SK-N-SH treated with all-trans-retinoic acid at 6 μM for 48 hours (cell line): Measurements from ENCODE around the gene HP1BP3.

Experiments used
- ATAC-seq: fragments of 200-7000 bp; cut with Tn5 transposase; 3 replicates; pipeline ENCODE4 v1.9.1; 2020; ENCODE audit warnings: mild to moderate bottlenecking, moderate library complexity
- BACH2 ChIP-seq: fragments of 250-450 bp; sonication (Bioruptor Pico); IDR thresholded peaks from 2 replicates; pipeline ENCODE4 v1.9.0; 2021; ENCODE audit warnings: mild to moderate bottlenecking, borderline replicate concordance
- CREB5 ChIP-seq: fragments of 250-450 bp; sonication (Bioruptor Pico); IDR thresholded peaks from 2 replicates; pipeline ENCODE4 v1.5.1; 2020; ENCODE audit warnings: low read depth, mild to moderate bottlenecking, moderate library complexity
- CSDC2 ChIP-seq: fragments of 250-450 bp; sonication (Bioruptor Pico); IDR thresholded peaks from 2 replicates; pipeline ENCODE4 v1.5.0; 2020; ENCODE audit warnings: mild to moderate bottlenecking, moderate library complexity
- CSRNP3 ChIP-seq: fragments of 250-450 bp; sonication (Bioruptor Pico); IDR thresholded peaks from 2 replicates; pipeline ENCODE4 v1.5.1; 2021; ENCODE audit warnings: mild to moderate bottlenecking, moderate library complexity
- ESRRG ChIP-seq: fragments of 250-450 bp; sonication (Bioruptor Pico); IDR thresholded peaks from 2 replicates; pipeline ENCODE4 v1.6.1; 2021; ENCODE audit warnings: mild to moderate bottlenecking
- GLIS3 ChIP-seq: fragments of 250-450 bp; sonication (Bioruptor Pico); IDR thresholded peaks from 2 replicates; pipeline ENCODE4 v1.5.0; 2020; ENCODE audit warnings: mild to moderate bottlenecking, moderate library complexity
- ISL1 ChIP-seq: fragments of 250-450 bp; sonication (Bioruptor Pico); IDR thresholded peaks from 2 replicates; pipeline ENCODE4 v2.1.2; 2022; ENCODE audit warnings: mild to moderate bottlenecking, moderate library complexity
- OSR1 ChIP-seq: fragments of 250-450 bp; sonication (Bioruptor Pico); IDR thresholded peaks from 2 replicates; pipeline ENCODE4 v1.8.0; 2022; ENCODE audit warnings: moderate library complexity, mild to moderate bottlenecking, inconsistent platforms
- PATZ1 ChIP-seq: fragments of 250-450 bp; sonication (Bioruptor Pico); IDR thresholded peaks from 2 replicates; pipeline ENCODE4 v1.8.0; 2020; ENCODE audit warnings: mild to moderate bottlenecking, moderate library complexity, borderline replicate concordance
- POU6F1 ChIP-seq: fragments of 250-450 bp; sonication (Bioruptor Pico); IDR thresholded peaks from 2 replicates; pipeline ENCODE4 v1.8.0; 2021; ENCODE audit warnings: low read depth, mild to moderate bottlenecking, moderate library complexity, borderline replicate concordance
- PPARA ChIP-seq: fragments of 250-450 bp; sonication (Bioruptor Pico); IDR thresholded peaks from 2 replicates; pipeline ENCODE4 v1.5.0; 2020; ENCODE audit warnings: mild to moderate bottlenecking, borderline replicate concordance
- RARB ChIP-seq: fragments of 250-450 bp; sonication (Bioruptor Pico); IDR thresholded peaks from 2 replicates; pipeline ENCODE4 v1.8.0; 2021; ENCODE audit warnings: mild to moderate bottlenecking, moderate library complexity
- SNAI2 ChIP-seq: fragments of 250-450 bp; sonication (Bioruptor Pico); IDR thresholded peaks from 2 replicates; pipeline ENCODE4 v1.5.0; 2020; ENCODE audit warnings: mild to moderate bottlenecking, moderate library complexity
- TCF4 ChIP-seq: fragments of 250-450 bp; sonication (Bioruptor Pico); IDR thresholded peaks from 2 replicates; pipeline ENCODE4 v1.8.0; 2021; ENCODE audit warnings: mild to moderate bottlenecking, moderate library complexity, borderline replicate concordance
- TOX ChIP-seq: fragments of 250-450 bp; sonication (Bioruptor Pico); IDR thresholded peaks from 2 replicates; pipeline ENCODE4 v1.8.0; 2021; ENCODE audit warnings: mild to moderate bottlenecking, moderate library complexity, borderline replicate concordance
- TSHZ2 ChIP-seq: fragments of 250-450 bp; sonication (Bioruptor Pico); IDR thresholded peaks from 2 replicates; pipeline ENCODE4 v1.5.0; 2020; ENCODE audit warnings: mild to moderate bottlenecking, moderate library complexity
- ZC3H10 ChIP-seq: fragments of 250-450 bp; sonication (Bioruptor Pico); IDR thresholded peaks from 2 replicates; pipeline ENCODE4 v1.5.1; 2021; ENCODE audit warnings: mild to moderate bottlenecking, moderate library complexity
- ZFP3 ChIP-seq: fragments of 250-450 bp; sonication (Bioruptor Pico); IDR thresholded peaks from 2 replicates; pipeline ENCODE4 v1.5.0; 2020; ENCODE audit warnings: mild to moderate bottlenecking, moderate library complexity
- ZFP30 ChIP-seq: fragments of 450-650 bp; formaldehyde crosslinking; IDR thresholded peaks from 2 replicates; pipeline ENCODE4 v1.5.0; 2022; ENCODE audit warnings: mild to moderate bottlenecking, moderate library complexity
- ZNF565 ChIP-seq: fragments of 450-650 bp; formaldehyde crosslinking; conservative IDR thresholded peaks from 2 replicates; pipeline ENCODE4 v1.5.0; 2020; ENCODE audit warnings: low read depth, mild to moderate bottlenecking, moderate library complexity
- ZNF70 ChIP-seq: fragments of 450-650 bp; formaldehyde crosslinking; IDR thresholded peaks from 2 replicates; pipeline ENCODE4 v1.5.0; 2020; ENCODE audit warnings: mild to moderate bottlenecking, moderate library complexity
- ZNF8 ChIP-seq: fragments of 450-650 bp; formaldehyde crosslinking; IDR thresholded peaks from 2 replicates; pipeline ENCODE4 v1.5.0; 2020; ENCODE audit warnings: mild to moderate bottlenecking, moderate library complexity

The HP1BP3 gene

GRCh38 chr1:20717452-20718342 lies 69.4 kb downstream of the HP1BP3 start, which contains the start of gene KIF17:
Gene KIF17, minus strand, starts transcription at chr1:20718007. Its CDS starts 301 bp downstream, at chr1:20717706.
- ATAC-seq, result peak; percentile 87
- no peak for TF ChIP-seq ZC3H10 (CRISPR knock-in tag)
- no peak for TF ChIP-seq CSDC2 (CRISPR knock-in tag)
- TF ChIP-seq CSRNP3 (CRISPR knock-in tag), result no peak
- TF ChIP-seq ZNF70, result no peak
- TF ChIP-seq CREB5 (CRISPR knock-in tag), result no peak
- no peak for TF ChIP-seq TCF4 (CRISPR knock-in tag)
- no peak for TF ChIP-seq ZNF8 (CRISPR knock-in tag)
- TF ChIP-seq ISL1, result no peak
- no peak for TF ChIP-seq ESRRG (CRISPR knock-in tag)
- no peak for TF ChIP-seq ZFP3 (CRISPR knock-in tag)
- no peak for TF ChIP-seq BACH2 (CRISPR knock-in tag)
- TF ChIP-seq PATZ1 (CRISPR knock-in tag), result no peak
- TF ChIP-seq PPARA (CRISPR knock-in tag), result no peak
- no peak for TF ChIP-seq OSR1 (CRISPR knock-in tag)
- no peak for TF ChIP-seq POU6F1 (CRISPR knock-in tag)
- TF ChIP-seq TSHZ2 (CRISPR knock-in tag), result no peak
- no peak for TF ChIP-seq ZNF565 (CRISPR knock-in tag)
- no peak for TF ChIP-seq GLIS3 (CRISPR knock-in tag)
- TF ChIP-seq ZFP30 (CRISPR knock-in tag), result no peak
- TF ChIP-seq SNAI2 (CRISPR knock-in tag), result no peak

- ATAC-seq, result no peak
- no peak for TF ChIP-seq GLIS3 (CRISPR knock-in tag)
- TF ChIP-seq, all 23 proteins: peak for 0
These were observed 70.9 kb downstream of the HP1BP3 start for GRCh38 chr1:20716232-20716631.

GRCh38 chr1:20715406-20715805 lies 71.7 kb downstream of the HP1BP3 start:
- no peak for TF ChIP-seq PPARA (CRISPR knock-in tag)
- TF ChIP-seq PATZ1 (CRISPR knock-in tag), result no peak
- TF ChIP-seq ZNF8 (CRISPR knock-in tag), result no peak
- TF ChIP-seq ZC3H10 (CRISPR knock-in tag), result no peak
- TF ChIP-seq BACH2 (CRISPR knock-in tag), result no peak
- no peak for TF ChIP-seq CREB5 (CRISPR knock-in tag)
- no peak for TF ChIP-seq OSR1 (CRISPR knock-in tag)
- TF ChIP-seq ZFP3 (CRISPR knock-in tag), result no peak
- TF ChIP-seq SNAI2 (CRISPR knock-in tag), result no peak
- TF ChIP-seq GLIS3 (CRISPR knock-in tag), result no peak
- no peak for TF ChIP-seq ZNF565 (CRISPR knock-in tag)
- no peak for TF ChIP-seq RARB (CRISPR knock-in tag)
- no peak for TF ChIP-seq TOX (CRISPR knock-in tag)
- no peak for TF ChIP-seq ESRRG (CRISPR knock-in tag)
- no peak for ATAC-seq
